Superior temporal gyrus (tissue), 1 donor: ENCODE measurements around the gene TMEM222.
"Not testable (repeated sequence)": the region's sequence is repeated elsewhere in the genome, so short reads cannot be mapped to it uniquely, and the experiment has no call there.

Experiments used
- DNase-seq: peaks from one replicate; pipeline ENCODE4 v3.0.0-alpha.2; 2016; ENCODE audit errors: extremely low spot score

Gene TMEM222, protein sequence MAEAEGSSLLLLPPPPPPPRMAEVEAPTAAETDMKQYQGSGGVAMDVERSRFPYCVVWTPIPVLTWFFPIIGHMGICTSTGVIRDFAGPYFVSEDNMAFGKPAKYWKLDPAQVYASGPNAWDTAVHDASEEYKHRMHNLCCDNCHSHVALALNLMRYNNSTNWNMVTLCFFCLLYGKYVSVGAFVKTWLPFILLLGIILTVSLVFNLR

DNA sequence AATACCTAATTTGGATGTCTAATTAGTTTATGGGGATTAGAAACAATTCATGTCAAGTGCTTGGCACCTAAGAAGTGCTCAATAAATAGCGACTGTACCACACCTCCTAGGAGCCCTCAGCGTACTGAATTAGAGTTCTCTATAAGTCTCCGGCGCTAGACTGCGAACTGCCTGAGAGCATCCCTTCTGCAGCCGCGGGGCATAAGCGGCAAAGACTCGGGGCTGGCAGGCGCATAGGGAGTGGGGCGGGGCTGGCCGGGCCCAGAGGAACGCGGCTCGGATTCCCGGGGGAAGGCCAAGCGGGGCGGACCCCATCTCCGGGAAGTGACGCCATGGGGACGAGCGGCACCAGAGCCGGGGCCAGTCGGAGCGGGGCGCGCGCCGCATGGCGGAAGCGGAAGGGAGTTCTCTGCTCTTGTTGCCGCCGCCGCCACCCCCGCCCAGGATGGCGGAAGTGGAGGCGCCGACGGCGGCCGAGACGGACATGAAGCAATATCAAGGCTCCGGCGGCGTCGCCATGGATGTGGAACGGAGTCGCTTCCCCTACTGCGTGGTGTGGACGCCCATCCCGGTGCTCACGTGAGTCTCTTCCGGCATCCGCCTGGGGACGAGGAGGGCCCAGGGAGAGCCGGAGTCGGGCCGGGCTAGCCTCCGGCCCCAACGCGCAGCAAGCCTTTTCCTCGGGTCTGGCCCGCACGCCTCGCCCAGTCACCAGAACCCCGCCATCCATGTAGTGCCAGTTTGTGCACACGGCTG, at the start of gene TMEM222:
Gene TMEM222, plus strand, starts transcription at position 351 of the 756 bp plus-strand sequence. Its CDS starts 35 bp downstream, at position 386.
- peak; percentile 98 for DNase-seq

DNA sequence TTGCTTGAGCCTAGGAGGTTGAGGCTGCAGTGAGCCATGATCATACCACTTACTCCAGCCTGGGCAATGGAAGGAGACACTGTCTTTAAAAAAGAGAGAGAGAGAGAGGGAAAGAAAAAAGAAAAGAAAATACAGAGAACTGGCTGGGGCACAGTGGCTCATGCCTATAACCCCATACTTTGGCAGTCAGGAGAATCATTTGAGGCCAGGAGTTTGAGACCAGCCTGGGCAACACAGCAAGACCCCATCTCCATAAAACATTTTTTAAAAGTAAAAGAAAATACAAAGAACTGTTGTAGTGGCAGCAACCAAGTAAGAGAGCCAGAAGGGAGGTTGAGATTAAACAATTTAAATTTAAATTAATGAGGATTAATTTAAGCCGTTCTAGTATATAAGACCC, 47.8 kb upstream of the TMEM222 start:
- no peak for DNase-seq

DNA sequence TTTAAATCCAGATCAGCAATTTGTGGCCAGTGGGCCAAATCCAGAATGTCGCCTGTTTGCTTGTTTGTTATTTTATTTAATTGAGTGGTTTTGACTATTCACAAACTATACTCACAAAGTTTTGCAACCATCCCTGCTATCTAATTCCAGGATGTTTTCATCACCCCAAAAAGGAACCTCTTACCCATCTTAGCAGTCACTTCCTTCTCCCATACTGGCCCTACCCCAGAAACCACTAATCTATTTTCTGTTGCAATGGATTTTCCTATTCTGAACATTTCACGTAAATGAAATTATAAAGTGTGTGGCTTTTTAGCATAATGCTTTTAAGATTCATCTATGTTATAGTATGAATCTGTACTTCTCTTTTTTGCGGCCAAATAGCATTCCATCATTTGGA, 46.3 kb upstream of the TMEM222 start:
- no peak for DNase-seq

DNA sequence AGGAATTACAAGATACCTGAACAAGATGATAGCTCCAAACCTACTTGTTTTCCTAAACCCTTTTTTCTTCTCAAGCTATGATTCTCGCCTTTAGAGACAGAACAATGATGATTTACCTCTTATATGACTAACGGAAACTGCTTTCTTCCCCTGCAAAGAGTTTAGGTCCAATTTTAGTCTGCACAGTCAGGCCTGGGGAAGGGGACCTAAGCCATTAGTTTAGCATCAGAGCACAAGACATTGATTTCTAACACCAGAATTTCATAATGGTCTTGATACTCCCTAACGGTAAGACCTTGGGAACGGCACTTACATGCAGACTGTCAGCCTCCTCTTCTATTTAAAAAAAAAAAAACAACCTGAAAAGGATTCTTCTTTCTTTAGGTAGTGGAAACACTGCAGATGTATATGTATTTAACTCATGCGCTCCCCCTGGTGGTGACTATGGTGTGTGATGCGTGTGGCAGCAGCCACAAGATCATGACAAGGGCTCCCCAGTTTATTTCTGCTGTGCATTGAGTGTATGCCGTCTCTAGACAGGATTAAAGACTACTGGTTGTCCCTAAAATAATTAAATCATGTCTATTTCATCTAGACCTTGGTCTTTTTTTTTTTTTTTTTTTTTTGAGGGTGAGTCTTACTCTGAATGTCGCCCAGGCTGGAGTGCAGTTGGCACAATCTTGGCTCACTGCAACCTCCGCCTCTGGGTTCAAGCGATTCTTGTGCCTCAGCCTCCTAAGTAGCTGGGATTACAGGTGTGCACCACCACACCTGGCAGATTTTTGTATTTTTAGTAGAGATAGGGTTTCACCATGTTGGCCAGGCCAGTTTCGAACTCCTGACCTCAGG, 37.3 kb upstream of the TMEM222 start:
- DNase-seq: peak; percentile 94

DNA sequence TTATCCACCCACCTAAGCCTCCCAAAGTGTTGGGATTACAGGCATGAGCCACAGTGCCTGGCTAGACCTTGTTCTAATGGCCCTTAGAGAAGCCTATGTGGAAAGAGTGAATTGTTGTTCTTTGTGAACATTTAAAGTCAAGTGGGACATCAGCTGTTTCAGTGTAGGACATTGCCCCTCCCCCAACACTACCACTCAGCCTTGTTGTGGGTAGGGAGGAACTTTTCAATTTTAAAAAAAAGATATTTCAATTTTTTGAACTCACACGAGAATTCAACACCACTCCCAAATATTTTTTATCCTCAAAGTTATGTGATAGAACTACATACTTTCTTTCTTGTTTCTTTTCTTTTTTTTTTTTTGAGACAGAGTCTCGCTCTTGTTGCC, 36.7 kb upstream of the TMEM222 start:
- no peak for DNase-seq

DNA sequence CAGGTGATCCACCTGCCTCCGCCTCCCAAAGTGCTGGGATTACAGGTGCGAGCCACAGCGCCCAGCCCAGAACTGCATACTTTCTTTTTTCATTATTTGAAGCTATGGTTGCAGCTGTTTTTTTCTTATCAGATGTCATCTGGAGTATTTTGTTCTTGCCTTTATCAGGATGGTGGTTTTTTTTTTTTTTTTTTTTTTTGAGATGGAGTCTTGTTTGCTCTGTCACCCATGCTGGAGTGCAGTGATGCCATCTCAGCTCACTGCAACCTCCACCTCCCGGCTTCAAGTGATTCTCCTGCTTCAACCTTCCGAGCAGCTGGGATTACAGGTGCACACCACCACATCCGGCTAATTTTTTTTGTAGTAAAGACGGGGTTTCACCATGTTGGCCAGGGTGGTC, 36.1 kb upstream of the TMEM222 start:
- not testable (repeated sequence) for DNase-seq

DNA sequence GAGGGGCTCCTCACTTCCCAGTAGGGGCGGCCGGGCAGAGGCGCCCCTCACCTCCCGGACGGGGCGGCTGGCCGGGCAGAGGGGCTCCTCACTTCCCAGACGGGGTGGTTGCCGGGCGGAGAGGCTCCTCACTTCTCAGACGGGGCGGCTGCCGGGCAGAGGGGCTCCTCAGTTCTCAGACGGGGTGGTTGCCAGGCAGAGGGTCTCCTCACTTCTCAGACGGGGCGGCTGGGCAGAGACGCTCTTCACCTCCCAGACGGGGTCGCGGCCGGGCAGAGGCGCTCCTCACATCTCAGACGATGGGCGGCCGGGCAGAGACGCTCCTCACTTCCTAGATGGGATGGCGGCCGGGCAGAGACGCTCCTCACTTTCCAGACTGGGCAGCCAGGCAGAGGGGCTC, 32.8 kb upstream of the TMEM222 start:
- DNase-seq: not testable (repeated sequence)

DNA sequence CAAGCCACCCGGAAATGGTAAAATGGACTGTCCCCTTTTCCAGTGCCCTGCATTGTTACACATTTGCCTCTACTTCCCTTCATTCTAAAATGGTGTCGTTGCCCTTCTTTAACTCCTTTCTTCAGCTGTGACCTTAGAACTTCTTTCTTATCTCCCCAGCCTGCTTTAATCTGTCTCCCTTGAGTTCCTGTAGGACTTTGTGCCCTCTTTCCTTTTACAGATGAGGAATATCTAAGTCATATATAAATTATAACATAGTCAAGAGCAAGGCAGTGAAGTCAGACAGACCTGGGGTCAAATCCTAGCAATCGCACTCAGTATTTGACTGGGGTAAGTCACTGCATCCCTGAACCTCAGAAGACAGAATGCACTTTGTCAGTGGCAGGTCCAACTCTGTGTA, 31.4 kb upstream of the TMEM222 start:
- DNase-seq: no peak

DNA sequence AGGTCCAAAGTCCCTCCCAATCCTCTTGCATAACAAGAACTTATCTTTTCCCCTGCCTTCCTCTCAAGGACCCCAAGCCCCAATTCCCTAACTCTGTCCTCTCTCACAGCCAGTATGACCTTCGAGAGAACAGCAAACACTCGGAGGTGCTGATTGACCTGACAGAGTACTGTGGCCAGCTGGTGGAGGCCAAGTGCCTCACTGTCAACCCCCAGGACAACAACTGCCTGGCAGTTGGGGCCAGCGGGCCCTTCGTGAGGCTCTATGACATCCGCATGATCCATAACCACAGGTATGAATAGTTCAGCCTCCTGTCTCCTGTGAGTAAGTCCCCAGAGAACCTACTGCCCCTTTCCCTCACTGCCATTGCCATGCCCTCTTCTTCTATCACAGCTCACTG, 29.9 kb upstream of the TMEM222 start:
- DNase-seq: no peak

DNA sequence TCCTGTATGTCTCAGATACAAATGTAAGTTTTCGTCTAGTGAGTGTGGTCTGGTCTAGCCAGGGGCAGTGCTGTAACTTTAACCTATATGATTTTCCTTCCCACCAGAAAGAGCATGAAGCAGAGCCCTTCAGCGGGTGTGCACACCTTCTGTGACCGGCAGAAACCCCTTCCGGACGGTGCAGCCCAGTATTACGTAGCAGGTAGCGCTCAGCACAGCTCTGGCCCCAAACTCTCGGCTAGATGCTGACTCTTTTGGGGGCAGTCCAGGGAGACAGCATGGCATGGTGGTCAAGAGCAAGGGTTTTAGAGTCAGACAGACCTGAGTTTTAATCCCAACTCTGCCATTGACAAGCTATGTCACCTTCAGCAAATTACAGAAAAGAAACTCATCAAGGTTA, 28.0 kb upstream of the TMEM222 start:
- no peak for DNase-seq

DNA sequence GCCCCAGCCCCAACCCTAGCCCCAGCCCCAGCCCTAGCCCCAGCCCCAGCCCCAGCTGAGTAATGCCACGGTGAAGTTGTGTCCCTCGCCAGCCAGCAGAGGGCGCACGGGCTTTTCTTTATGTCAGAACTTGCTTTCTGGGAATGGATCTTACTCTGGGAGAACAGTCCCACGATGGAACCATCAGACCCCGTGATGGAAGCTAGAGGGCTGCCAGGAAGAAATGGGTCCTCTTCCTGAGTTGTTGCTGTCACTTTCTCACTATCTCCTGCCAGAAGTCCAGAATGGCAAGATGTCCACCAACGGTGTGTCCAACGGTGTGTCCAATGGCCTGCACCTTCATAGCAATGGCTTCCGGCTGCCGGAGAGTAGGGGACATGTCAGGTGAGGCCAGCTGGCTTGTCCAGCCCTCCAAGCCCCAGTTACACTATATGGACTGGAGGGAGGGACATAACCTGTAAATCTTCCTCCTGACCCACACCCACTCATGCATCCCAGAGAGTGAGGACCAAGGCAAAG, 25.1 kb upstream of the TMEM222 start:
- DNase-seq: peak; percentile 79

DNA sequence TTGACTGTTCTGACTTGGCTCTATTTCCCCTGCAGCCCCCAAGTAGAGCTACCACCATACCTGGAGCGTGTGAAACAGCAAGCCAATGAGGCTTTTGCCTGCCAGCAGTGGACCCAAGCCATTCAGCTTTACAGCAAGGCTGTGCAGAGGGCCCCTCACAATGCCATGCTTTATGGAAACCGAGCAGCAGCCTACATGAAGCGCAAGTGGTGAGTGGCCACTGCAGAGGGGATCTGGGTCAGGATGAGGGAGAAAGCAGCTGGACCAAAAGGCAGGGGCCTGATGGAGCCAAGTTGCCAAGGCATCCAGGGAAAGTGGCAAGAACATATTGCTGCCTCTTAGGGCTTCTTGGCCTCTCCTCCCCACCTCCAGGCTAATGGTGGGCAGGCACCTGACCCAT, 24.1 kb upstream of the TMEM222 start:
- DNase-seq: no peak

DNA sequence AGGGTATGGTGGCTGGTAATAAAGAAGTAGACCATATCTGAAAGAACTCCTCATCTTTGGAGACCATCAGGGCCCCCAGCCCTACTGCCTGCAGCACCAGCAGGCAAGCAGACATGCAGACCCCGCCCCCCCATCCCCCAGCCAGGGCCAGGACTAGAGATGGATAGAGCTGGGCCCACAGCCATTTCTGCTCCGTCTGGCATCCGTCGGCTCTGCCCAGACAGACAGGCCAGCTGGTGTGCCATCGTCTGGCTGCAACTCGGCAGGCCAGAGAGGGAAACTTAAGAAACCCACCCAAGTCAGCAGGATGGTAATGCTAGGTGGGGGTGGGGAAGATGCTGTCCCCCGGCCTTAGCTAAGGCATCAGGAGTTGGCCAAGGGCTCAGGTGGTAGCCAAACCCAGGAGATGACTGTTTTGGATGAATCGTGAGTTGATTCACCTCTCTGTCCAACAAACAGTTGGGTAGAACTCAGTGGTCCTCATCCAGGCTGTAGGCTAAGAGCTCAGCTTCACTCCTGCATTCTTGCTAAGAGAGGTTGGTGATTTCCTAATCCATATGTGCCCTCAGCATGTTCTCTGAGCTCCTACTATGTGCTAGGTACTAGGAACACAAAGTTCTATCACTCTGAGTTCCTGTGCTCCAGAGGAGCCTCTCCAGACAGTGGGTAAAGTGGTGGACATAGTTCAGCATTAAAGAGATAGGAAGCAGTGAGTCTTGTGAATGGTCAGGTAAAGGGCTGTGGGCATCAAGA, 23.2 kb upstream of the TMEM222 start:
- no peak for DNase-seq

DNA sequence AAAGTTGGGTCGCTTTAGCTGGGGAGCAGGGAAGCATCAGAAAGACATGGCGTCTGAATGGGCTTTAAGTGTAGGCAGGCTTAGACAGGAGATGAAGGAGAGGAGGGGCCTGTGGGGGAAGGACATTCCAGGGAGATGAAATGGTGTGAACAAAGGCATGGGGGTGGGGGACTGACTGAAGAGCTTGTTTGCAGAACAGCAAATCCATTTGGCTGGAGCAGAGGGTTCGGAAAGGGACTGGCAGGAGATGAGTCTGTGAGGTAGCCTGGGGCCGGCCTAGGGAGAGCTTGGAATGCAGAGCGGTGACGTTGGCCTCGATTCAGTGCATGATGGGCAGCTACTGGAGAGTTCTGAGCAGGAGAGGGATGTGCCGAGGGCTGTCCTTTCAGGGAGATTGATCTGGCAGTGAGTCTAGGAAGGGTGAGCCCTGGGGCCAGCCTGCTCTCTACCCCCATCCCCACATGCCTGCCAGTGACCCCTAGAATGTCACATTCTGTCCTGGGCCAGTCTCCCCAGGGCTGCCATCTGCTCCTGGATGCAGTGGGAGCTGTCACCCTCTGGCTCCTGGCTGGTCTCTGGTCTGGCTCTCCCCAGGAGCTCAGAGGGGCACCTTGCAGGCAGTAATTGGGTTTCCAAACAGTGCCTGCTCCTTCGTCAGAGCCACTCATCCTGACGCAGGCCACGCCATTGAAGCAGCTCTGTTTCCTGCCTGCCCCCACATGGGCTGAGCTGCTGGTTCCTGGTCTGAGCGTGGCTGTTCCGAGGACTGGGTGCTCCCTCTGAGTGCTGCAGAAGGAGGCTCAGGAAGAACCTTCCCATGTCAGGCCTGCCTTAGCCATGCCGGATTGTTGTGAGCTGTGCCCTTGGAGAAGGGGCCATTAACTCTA, 22.3 kb upstream of the TMEM222 start:
- peak; percentile 44 for DNase-seq

DNA sequence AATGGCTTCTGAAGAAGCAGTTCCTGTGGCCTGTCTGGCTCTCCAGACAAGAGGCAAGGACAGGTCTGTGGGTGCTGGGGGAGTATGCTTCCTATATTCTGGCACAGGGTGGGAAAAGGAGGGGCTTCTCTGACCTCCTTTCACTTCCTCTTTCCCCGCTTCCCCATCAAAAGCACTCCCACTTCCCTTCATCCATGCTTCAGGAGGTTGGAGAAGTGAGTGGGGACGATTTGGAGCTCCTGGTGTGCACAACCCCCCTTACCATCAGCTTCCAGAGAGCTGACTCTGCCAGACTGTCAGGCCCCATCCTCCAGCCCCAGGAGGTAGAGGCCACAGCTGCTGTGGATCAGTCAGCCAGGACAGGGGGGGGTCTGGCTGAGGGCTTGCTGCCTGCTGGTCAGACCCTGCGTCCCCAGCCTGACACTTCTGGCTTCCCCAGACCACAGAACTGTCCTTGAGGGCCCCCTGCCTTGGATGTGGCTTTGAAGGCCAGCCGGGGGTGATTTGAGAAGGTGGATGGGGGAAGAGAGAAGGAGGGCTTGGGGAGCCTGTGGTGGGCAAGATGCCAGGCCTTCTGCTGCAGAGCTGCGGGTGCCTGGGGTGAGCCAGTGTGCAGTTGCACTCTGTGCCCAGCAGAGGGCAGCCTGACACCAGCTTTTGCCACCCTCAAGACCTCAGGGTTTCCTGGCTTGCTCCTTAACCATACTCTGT, 21.5 kb upstream of the TMEM222 start:
- DNase-seq: peak; percentile 92

DNA sequence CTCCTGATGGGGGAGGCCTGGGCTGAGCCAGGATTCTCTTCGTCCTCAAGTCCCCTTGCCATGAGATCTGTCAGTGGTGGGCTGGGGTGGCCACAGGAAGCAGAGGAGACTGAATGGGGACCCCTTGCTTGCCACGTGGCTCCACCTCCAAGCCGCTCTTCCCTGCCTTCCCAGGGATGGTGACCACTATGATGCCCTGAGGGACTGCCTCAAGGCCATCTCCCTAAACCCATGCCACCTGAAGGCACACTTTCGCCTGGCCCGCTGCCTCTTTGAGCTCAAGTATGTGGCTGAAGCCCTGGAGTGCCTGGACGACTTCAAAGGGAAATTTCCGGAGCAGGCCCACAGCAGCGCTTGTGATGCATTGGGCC, 20.9 kb upstream of the TMEM222 start:
- DNase-seq: no peak

DNA sequence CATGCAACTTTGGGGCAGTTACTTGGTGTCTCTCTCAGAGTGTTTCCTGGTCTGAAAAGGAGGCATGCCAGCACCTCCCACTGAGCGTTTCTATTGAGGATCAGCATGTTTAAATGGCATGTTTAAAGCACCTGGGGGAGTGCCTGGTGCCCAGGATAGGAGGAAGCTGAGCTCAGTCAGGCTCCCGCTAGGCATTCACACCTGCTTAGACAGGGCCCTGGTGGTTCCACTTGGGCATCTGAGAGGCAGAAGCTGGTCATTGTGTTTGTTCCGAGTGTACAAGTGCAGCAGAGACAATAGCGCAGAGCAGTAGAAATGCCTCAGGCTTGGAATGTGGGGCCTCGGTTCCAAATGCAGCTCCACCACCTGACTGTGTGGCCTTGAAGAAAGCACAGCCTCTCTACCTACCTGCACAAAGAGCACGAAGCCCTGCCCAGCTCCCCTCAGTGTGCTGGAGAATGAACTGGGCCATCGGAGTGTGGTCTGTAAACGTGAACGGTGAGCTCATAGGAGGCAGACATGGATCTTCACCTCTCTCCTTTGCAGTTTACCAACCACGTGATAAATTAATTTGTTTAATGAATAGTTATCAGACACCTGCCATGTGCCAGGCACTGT, 20.3 kb upstream of the TMEM222 start:
- DNase-seq: no peak

DNA sequence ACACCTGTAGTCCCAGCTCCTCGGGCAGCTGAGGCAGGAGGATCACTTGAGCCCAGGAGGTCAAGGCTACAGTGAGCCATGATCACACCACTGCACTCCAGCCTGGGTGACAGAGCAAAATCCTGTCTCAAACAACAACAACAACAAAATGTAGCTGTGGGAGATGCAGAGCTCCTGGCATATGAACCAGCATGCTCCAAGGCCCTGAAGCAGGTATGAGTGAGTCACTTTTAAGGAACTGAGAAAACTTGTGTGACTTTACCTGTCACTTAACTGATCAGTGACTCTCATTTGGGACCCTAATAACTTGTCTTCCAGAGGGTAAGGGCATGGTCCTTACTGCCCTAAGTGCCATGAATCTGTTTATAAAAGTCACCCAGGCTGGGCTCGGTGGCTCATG, 19.4 kb upstream of the TMEM222 start:
- DNase-seq: no peak

DNA sequence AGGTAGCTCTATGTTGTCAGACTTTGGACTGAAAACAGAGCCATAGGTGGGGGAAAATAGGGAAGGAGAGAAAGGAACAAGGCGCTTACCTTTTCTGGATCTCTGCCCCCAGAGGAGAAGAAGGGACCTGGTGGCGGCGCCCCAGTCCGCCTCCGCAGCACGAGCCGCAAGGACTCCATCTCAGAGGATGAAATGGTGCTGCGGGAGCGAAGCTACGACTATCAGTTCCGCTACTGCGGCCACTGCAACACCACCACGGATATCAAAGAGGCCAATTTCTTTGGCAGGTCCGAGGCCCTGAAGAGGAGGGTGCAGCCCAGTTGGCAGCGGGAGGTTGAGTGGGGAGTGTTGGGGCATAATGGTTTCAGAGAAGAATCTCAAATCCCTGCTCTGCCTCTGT, 18.5 kb upstream of the TMEM222 start:
- no peak for DNase-seq

DNA sequence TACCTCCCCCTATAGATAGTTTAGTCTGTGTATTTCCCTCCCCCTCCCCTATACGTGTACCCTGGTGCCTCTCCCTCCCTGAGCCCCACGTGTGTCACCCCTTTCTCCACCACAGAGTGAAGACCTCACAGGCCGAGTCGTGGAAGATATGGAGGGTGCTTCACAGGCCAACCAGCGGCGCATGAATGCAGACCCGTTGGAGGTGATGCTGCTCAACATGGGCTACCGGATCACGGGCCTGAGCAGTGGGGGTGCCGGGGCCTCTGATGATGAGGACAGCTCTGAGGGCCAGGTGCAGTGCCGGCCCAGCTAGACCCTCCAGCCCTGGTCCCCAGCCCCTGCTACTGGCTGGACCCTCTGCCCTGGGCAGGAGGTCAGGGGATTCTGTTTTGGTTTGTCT, 15.9 kb upstream of the TMEM222 start:
- no peak for DNase-seq
